Activated T-cell treated with anti-CD3 and anti-CD28 coated beads, Interleukin-2, amount 50 U/mL, for 72 hours (primary cell): ENCODE measurements around the gene PKNOX1. TPM values are rescaled to one million over a fixed set of nuclear protein-coding genes. Genes with fewer than 3 reads are reported as not detected.
A peak's percentile ranks its signal among the peaks of the same experiment; 100 is the strongest.
"Not testable (repeated sequence)": the region's sequence is repeated elsewhere in the genome, so short reads cannot be mapped to it uniquely, and the experiment has no call there.

Experiments used
- ATAC-seq, 2 donors: fragments of 150-1000 bp; cut with Tn5 transposase; replicated peaks in 1 of 2; 2 replicates each; pipeline ENCODE4 v1.10.0; 2021; ENCODE audit warnings: moderate library complexity in 2 of 2, mild to moderate bottlenecking in 1 of 2
- DNase-seq, 2 donors: peaks; one replicate each; pipeline ENCODE4 v3.0.0; 2021 to 2022; ENCODE audit warnings: mixed read lengths in 1 of 2
- H3K27ac Mint-ChIP-seq: one replicate; pipeline ENCODE4 v1.8.0; 2022; ENCODE audit warnings: mild to moderate bottlenecking, moderate library complexity, mixed read lengths
- H3K27me3 Mint-ChIP-seq: one replicate; pipeline ENCODE4 v1.8.0; 2022; ENCODE audit warnings: low read depth, mixed read lengths
- H3K36me3 Mint-ChIP-seq, 2 donors: one replicate each; pipeline ENCODE4 v1.8.0; 2022; ENCODE audit warnings: mixed read lengths in 2 of 2, mild to moderate bottlenecking in 1 of 2; ENCODE audit not compliant: insufficient read depth in 2 of 2
- H3K4me1 Mint-ChIP-seq: one replicate; pipeline ENCODE4 v1.8.0; 2022; ENCODE audit warnings: low read depth, mixed read lengths
- H3K4me3 Mint-ChIP-seq, 2 donors: one replicate each; pipeline ENCODE4 v1.8.0; 2022; ENCODE audit warnings: mild to moderate bottlenecking in 2 of 2, mixed read lengths in 2 of 2, moderate library complexity in 2 of 2
- H3K9me3 Mint-ChIP-seq, 2 donors: one replicate each; pipeline ENCODE4 v1.8.0; 2022; ENCODE audit warnings: mixed read lengths in 2 of 2
- total RNA-seq, 2 donors: library from RNA; stranded (reverse); gene quantifications; one replicate each; pipeline ENCODE4 v1.2.3, GENCODE V29; 2022

Gene PKNOX1
- total RNA-seq, 2 donors from 2014 or later = 22.8 to 26.8 TPM

- H3K4me3 Mint-ChIP-seq, H3K9me3 Mint-ChIP-seq, H3K4me1 Mint-ChIP-seq, H3K27me3 Mint-ChIP-seq, DNase-seq, H3K36me3 Mint-ChIP-seq, H3K27ac Mint-ChIP-seq: not testable (repeated sequence)
- ATAC-seq = peak; percentile 16 to 34
Measured at GRCh38 chr21:43074401-43075169, 100.2 kb downstream of the PKNOX1 start.

GRCh38 chr21:43075170-43076022, 101.0 kb downstream of the PKNOX1 start, which contains the start of gene CBS:
Gene CBS, minus strand, starts transcription at chr21:43075835. Its CDS starts 3,642 bp downstream, at chr21:43072193.
- H3K4me1 Mint-ChIP-seq, H3K4me3 Mint-ChIP-seq, H3K27me3 Mint-ChIP-seq, H3K27ac Mint-ChIP-seq, H3K9me3 Mint-ChIP-seq, DNase-seq, H3K36me3 Mint-ChIP-seq: not testable (repeated sequence)
- peak; percentile 78 to 81 for ATAC-seq

GRCh38 chr21:43076023-43076637, 101.8 kb downstream of the PKNOX1 start:
- H3K4me3 Mint-ChIP-seq, DNase-seq, H3K9me3 Mint-ChIP-seq, H3K36me3 Mint-ChIP-seq, H3K4me1 Mint-ChIP-seq, H3K27ac Mint-ChIP-seq, H3K27me3 Mint-ChIP-seq: not testable (repeated sequence)
- peak; percentile 52 to 54 for ATAC-seq

- not testable (repeated sequence) for H3K27me3 Mint-ChIP-seq, H3K4me3 Mint-ChIP-seq, H3K36me3 Mint-ChIP-seq, H3K4me1 Mint-ChIP-seq, DNase-seq, H3K27ac Mint-ChIP-seq, H3K9me3 Mint-ChIP-seq
- ATAC-seq = peak; percentile 26 to 39
Measured at GRCh38 chr21:43076643-43077042, 102.3 kb downstream of the PKNOX1 start.

GRCh38 chr21:43082587-43083300, 108.4 kb downstream of the PKNOX1 start:
- not testable (repeated sequence) for H3K4me3 Mint-ChIP-seq, H3K27ac Mint-ChIP-seq, H3K4me1 Mint-ChIP-seq, H3K9me3 Mint-ChIP-seq, H3K27me3 Mint-ChIP-seq, H3K36me3 Mint-ChIP-seq, DNase-seq, ATAC-seq

Other genes with a start within 250 kb of the PKNOX1 start
- gene WDR4, start 95.0 kb upstream of the PKNOX1 start, total RNA-seq = 10 to 100 TPM; 17.1 to 18.9 TPM
- 10 to 100 TPM; 18.2 to 21.7 TPM for gene NDUFV3, start 81.3 kb upstream of the PKNOX1 start, total RNA-seq
- under 1 TPM; 0.25 to 0.31 TPM for gene ERVH48-1, start 48.9 kb upstream of the PKNOX1 start, total RNA-seq
- 100 to 1,000 TPM in 1 of 2 donors, 10 to 100 TPM in 1; 89.1 to 130 TPM for gene CBS, start 101.3 kb downstream of the PKNOX1 start, total RNA-seq
- 10 to 100 TPM; 36.7 to 73.4 TPM for gene U2AF1, start 133.0 kb downstream of the PKNOX1 start, total RNA-seq
- not detected for gene CRYAA, start 194.4 kb downstream of the PKNOX1 start, total RNA-seq